Glutamatergic neuron (in vitro differentiated cells): ENCODE results near the gene ERAL1. TPM values are rescaled to one million over a fixed set of nuclear protein-coding genes. Genes with fewer than 3 reads are reported as not detected.

Experiments
- DNase-seq: peaks from one replicate; pipeline ENCODE4 v3.0.0; 2022
- H3K27ac Mint-ChIP-seq: one replicate; pipeline ENCODE4 v1.8.0; 2020; ENCODE audit warnings: mild to moderate bottlenecking, mixed read lengths, inconsistent platforms; ENCODE audit not compliant: unreplicated experiment
- H3K27me3 Mint-ChIP-seq: one replicate; pipeline ENCODE4 v1.8.0; 2020; ENCODE audit warnings: mild to moderate bottlenecking, moderate library complexity, mixed read lengths, inconsistent platforms; ENCODE audit not compliant: unreplicated experiment
- H3K36me3 Mint-ChIP-seq: one replicate; pipeline ENCODE4 v1.8.0; 2020; ENCODE audit warnings: mild to moderate bottlenecking, mixed read lengths, inconsistent platforms; ENCODE audit not compliant: unreplicated experiment
- H3K4me1 Mint-ChIP-seq: one replicate; pipeline ENCODE4 v1.8.0; 2020; ENCODE audit warnings: mild to moderate bottlenecking, low read depth, mixed read lengths, inconsistent platforms; ENCODE audit not compliant: unreplicated experiment
- H3K4me3 Mint-ChIP-seq: one replicate; pipeline ENCODE4 v1.8.0; 2020; ENCODE audit warnings: mild to moderate bottlenecking, mixed read lengths, inconsistent platforms; ENCODE audit not compliant: unreplicated experiment
- H3K9me3 Mint-ChIP-seq: one replicate; pipeline ENCODE4 v1.8.0; 2020; ENCODE audit warnings: mild to moderate bottlenecking, moderate library complexity, mixed read lengths, inconsistent platforms; ENCODE audit not compliant: unreplicated experiment
- total RNA-seq: library from RNA; stranded (reverse); fragmentation: NEBNext Ultra II Directional; extraction: Animal tissue kit (Norgen Biotek cat#: 25700); gene quantifications from one replicate; pipeline ENCODE4 v1.2.1, GENCODE V29; 2021; ENCODE audit not compliant: unreplicated experiment
- TF ChIP-seq, protein P1 (sequence below): fragments of 200-600 bp; sonication (generic); IDR thresholded peaks from one replicate; pipeline ENCODE4 v1.5.0; 2021; ENCODE audit not compliant: partially characterized antibody, unreplicated experiment

The ERAL1 gene
- total RNA-seq, 1 donor from 2014 or later, result 53.3 TPM

DNA sequence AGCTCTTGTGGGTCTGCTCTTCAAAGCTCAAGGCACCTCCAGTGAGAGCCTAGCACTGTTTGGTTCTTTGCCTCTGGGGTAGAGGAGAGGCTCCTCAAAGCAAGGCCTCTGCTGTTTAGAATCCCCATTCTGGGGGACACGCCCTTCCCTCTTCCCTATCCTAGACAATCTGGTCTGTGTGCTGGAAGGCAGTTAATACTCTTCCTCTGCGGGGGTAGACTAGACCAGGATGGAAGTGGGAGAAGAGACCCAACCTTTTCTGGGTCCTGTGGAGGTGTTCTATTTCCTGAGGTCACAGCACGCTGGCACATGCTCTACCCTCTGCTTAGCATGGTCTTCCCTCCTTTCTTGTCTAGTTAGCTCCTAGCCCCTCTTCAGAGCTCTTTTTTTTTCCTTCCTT, 7.7 kb downstream of the ERAL1 start:
- Mint-ChIP-seq H3K4me3 (no peak overlapping the region), H3K9me3 (peaks cover 2% of the 10 kb centered on the region), H3K4me1 (peaks cover 4% of the 10 kb centered on the region), H3K36me3 (no peaks in the 10 kb centered on the region), H3K27me3 (no peaks in the 10 kb centered on the region), H3K27ac (no peak overlapping the region)
- DNase-seq, result no peak
- TF ChIP-seq, protein P1, sequence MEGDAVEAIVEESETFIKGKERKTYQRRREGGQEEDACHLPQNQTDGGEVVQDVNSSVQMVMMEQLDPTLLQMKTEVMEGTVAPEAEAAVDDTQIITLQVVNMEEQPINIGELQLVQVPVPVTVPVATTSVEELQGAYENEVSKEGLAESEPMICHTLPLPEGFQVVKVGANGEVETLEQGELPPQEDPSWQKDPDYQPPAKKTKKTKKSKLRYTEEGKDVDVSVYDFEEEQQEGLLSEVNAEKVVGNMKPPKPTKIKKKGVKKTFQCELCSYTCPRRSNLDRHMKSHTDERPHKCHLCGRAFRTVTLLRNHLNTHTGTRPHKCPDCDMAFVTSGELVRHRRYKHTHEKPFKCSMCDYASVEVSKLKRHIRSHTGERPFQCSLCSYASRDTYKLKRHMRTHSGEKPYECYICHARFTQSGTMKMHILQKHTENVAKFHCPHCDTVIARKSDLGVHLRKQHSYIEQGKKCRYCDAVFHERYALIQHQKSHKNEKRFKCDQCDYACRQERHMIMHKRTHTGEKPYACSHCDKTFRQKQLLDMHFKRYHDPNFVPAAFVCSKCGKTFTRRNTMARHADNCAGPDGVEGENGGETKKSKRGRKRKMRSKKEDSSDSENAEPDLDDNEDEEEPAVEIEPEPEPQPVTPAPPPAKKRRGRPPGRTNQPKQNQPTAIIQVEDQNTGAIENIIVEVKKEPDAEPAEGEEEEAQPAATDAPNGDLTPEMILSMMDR, result no peak

DNA sequence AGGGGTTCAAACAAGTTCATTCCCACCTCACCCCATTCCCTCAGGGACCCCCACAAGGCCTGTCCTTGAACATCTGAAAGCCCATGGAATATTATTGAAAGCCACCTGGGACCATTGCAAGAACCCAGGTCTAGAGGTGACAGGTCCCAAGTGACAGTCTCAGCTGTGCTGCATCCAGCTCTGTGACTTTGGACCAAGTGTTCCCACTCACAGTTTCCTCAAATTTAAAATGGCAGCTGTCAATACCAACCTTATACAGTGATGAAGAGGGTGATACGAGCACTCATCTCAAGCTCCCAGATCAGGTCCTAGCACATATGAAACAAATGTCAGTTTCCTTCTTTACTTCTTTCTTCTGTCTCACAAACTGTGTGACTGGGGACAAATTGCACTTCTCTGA, 9.1 kb downstream of the ERAL1 start:
- H3K4me3 Mint-ChIP-seq, result no peak overlapping the region
- H3K27me3 Mint-ChIP-seq, result no peaks in the 10 kb centered on the region
- no peaks in the 10 kb centered on the region for H3K36me3 Mint-ChIP-seq
- no peak overlapping the region for H3K27ac Mint-ChIP-seq
- peaks cover 4% of the 10 kb centered on the region for H3K9me3 Mint-ChIP-seq
- DNase-seq, result no peak
- peaks cover 7% of the 10 kb centered on the region for H3K4me1 Mint-ChIP-seq
- TF ChIP-seq, protein P1, result no peak

DNA sequence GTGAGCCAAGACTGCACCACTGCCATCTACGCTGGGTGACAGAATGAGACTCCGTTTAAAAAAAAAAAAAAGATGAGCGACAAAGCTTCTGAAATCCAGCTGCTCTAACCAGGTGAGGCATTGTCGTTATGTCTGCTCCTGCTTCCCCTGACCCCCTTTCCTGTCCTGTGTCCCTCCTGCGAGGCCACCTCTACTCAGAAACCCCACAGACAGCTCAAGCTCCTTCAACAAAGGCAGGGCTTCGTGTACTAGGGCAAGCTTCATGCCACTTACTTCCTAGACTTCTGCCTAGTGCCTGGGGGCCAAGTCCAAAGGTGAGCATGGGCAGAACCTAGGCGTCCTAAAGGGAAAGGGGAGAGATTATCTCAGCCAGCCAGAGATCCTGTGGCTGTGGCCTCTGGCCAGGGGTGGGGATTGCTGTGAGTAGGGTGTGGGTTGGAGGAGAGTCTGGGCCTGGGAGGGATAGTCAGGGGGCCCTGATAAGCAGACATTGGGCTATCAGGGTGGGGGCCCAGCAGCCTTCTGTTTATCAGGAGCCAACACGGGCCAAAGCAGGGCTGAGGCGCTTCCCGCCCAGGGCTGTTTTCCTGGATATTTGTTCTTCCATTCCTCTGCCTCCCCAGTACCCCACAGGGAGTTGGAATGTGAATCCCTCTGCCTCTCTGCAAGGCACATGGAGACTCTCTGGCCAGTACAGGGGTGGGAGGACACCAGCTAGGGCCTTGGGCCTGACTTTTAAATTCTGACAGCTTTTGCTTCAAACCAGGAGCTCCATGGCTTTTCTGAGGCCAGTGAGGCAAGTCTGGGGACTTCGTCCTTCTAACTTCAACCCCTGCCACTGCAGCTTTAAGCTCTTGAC, 10.4 kb downstream of the ERAL1 start:
- no peaks in the 10 kb centered on the region for H3K36me3 Mint-ChIP-seq
- H3K4me3 Mint-ChIP-seq, result no peak overlapping the region

DNA sequence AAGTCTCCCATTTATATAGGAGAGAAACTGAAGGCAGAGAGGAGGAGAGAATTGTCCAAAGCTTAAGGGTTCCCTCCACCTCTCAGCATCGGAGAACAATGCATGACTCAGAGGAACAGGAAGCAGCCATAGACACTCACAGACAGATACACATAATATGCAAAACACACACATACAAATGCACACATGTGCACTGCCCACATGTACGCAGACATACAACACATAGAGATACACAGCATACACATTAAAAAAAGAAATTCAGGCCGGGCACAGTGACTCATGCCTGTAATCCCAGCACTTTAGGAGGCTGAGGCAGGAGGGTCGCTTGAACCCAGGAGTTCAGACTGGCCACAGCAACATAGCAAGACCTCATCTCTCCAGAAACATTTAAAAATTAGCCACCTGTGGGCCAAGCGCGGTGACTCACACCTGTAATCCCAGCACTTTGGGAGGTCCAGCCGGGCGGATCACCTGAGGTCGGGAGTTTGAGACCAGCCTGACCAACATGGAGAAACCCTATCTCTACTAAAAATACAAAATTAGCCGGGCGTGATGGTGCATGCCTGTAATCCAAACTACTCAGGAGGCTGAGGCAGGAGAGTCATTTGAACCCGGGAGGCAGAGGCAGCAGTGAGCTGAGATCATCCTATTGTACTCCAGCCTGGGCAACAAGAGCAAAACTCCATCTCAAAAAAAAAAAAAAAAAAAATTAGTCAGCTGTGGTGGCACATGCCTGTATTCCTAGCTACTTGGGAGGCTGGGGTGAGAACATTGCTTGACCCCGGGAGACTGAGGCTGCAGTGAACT, 11.3 kb downstream of the ERAL1 start:
- DNase-seq, result no peak
- H3K27me3 Mint-ChIP-seq, result peaks cover 1% of the 10 kb centered on the region
- TF ChIP-seq, protein P1, result no peak
- no peak overlapping the region for H3K4me3 Mint-ChIP-seq
- H3K27ac Mint-ChIP-seq, result no peak overlapping the region
- H3K9me3 Mint-ChIP-seq, result peaks cover 6% of the 10 kb centered on the region
- peaks cover 7% of the 10 kb centered on the region for H3K4me1 Mint-ChIP-seq
- no peaks in the 10 kb centered on the region for H3K36me3 Mint-ChIP-seq

More for the DNA sequence above, 10.4 kb downstream of the ERAL1 start:
- no peak overlapping the region for H3K27ac Mint-ChIP-seq
- peaks cover 7% of the 10 kb centered on the region for H3K4me1 Mint-ChIP-seq
- TF ChIP-seq, protein P1, result no peak
- DNase-seq, result no peak
- peaks cover 4% of the 10 kb centered on the region for H3K9me3 Mint-ChIP-seq
- no peaks in the 10 kb centered on the region for H3K27me3 Mint-ChIP-seq
